Measurements from ENCODE around the gene ERFE.

Gene ERFE

DNA sequence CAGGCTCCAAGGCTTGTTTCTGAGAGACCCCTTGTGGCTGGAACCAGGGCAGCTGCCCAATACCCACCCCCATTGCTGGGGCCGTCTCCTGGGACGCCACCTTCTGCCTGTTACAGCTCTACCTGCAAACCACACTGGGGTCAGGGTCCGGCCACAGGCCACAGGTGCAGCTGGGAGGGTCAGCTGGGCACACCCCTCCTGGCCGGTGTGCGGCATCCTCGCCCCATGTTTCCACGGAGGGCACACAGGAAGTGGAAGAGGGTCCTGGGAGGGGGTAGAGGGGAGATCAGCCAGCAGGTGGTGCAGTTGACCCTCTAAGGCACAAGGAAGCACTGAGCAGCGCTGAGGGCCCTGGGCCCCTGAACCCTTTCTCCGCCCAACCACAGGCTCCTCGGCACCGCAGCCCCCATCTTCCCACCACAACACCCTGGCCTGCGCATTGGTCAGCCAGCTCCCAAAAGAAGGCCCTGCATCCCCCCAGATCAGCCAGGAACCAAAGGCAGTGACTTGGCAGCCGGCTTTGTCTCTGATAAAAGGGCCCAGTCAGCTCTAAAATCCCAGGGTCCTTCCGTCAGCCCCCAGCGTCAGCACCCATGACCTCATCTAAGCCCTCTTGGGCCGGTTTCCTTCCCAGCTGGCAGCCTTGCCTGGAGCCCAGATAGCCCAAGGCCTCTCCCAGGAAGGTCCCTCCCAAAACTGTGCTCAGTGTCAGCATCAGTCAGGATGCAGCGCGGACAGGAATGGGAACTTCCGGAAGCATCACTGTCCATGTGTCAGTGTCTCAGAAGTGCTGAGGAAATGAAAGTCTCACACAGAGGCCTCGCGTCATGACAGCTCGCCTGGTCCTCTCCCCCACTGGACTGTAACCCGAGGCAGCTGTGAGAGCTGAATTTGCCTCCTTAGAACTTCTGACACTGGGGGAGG, 1.7 kb downstream of the ERFE start:
- POLR2A ChIA-PET = interaction anchor here (1.0 to 1.3 kb wide), 5 partner anchors 7 to 302 kb away, joined by 3 to 5 read pairs (median 3); no protein-coding TSS in a partner anchor
- DNase-seq (ENCODE audit: extremely low spot score) = no peak
- TF ChIP-seq TARDBP (IDR thresholded peaks at IDR 0.05) = no peak
- no peak for TF ChIP-seq ZNF384 (IDR thresholded peaks at IDR 0.05)
- no peak for TF ChIP-seq SUZ12 (IDR thresholded peaks at IDR 0.05)
- no peak for TF ChIP-seq FOXA1 (IDR thresholded peaks at IDR 0.05)
- no peak for TF ChIP-seq FOXK2 (IDR thresholded peaks at IDR 0.05)
- TF ChIP-seq HDGF (IDR thresholded peaks at IDR 0.05; ENCODE audit: borderline replicate concordance) = no peak
- CTCF ChIA-PET = interaction anchor here (1.1 to 2.1 kb wide), 3 partner anchors 9 to 103 kb away, joined by 4 to 7 read pairs (median 6); no protein-coding TSS in a partner anchor

GRCh38 chr2:238161291-238162051, 2.7 kb downstream of the ERFE start:
- ChIA-PET POLR2A (interaction anchor here (1.3 kb wide), 1 partner anchor 43 kb away, joined by 3 read pairs; no protein-coding TSS in a partner anchor), CTCF (interaction anchor here (2.1 kb wide), 1 partner anchor 102 kb away, joined by 7 read pairs; no protein-coding TSS in a partner anchor)
- TF ChIP-seq HDGF (IDR thresholded peaks at IDR 0.05; ENCODE audit: borderline replicate concordance) (no peak), PKNOX1 (IDR thresholded peaks at IDR 0.05) (no peak), ZNF384 (IDR thresholded peaks at IDR 0.05) (no peak), SP1 (IDR thresholded peaks at IDR 0.05) (no peak), FOXM1 (IDR thresholded peaks at IDR 0.05; ENCODE audit: borderline replicate concordance) (no peak), BHLHE40 (IDR thresholded peaks at IDR 0.05; ENCODE audit: borderline replicate concordance) (no peak)
- no peak for DNase-seq (ENCODE audit: extremely low spot score)

DNA sequence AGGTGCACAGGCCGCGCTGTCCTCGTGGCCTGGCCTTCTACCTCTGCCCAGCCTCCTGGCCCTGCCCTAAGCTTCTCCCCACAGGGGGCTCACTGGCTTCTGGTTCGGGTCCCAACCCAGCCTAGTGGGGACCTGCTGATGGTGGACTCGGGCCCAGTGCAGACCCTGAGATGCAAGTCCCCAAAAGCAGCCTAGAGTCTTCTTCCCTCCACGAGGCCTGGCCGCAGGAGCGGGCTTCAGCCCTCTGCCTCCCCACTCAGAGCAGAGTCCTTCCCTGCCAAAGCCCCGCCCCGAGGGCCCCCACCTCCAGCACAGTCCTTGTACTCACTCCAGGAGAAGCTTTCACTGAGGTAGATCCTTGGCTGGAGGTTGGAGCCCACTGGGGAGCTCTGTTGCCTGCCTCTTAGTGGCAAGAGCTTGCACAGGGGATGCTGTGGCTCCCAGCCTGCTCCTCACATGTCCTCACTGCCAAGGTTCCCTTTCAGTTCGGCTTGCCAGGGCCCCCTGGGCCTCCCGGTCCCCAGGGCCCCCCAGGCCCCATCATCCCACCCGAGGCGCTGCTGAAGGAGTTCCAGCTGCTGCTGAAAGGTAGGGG, 3.6 kb downstream of the ERFE start:
- DNase-seq (ENCODE audit: extremely low spot score) = no peak
- ChIA-PET CTCF (interaction anchor here (2.1 kb wide), 1 partner anchor 101 kb away, joined by 7 read pairs; no protein-coding TSS in a partner anchor), POLR2A (no interaction called here)
- no peak for TF ChIP-seq SP1 (IDR thresholded peaks at IDR 0.05)
- no peak for TF ChIP-seq TARDBP (IDR thresholded peaks at IDR 0.05)
- TF ChIP-seq ELF4 (IDR thresholded peaks at IDR 0.05) = no peak
- TF ChIP-seq FOXM1 (IDR thresholded peaks at IDR 0.05; ENCODE audit: borderline replicate concordance) = no peak
- no peak for TF ChIP-seq NFRKB (IDR thresholded peaks at IDR 0.05)
- TF ChIP-seq ARNT (IDR thresholded peaks at IDR 0.05) = no peak
- TF ChIP-seq LEF1 (IDR thresholded peaks at IDR 0.05; ENCODE audit: borderline replicate concordance) = no peak
- TF ChIP-seq CTBP1 (IDR thresholded peaks at IDR 0.05; ENCODE audit: borderline replicate concordance) = no peak
- no peak for TF ChIP-seq BHLHE40 (IDR thresholded peaks at IDR 0.05; ENCODE audit: borderline replicate concordance)
- TF ChIP-seq PKNOX1 (IDR thresholded peaks at IDR 0.05) = no peak
- TF ChIP-seq SUZ12 (IDR thresholded peaks at IDR 0.05) = no peak
- TF ChIP-seq ZNF384 (IDR thresholded peaks at IDR 0.05) = no peak
- TF ChIP-seq HDGF (IDR thresholded peaks at IDR 0.05; ENCODE audit: borderline replicate concordance) = no peak
- TF ChIP-seq L3MBTL2 (conservative IDR thresholded peaks at IDR 0.05) = no peak
- no peak for TF ChIP-seq FOXA1 (IDR thresholded peaks at IDR 0.05)
- TF ChIP-seq FOXK2 (IDR thresholded peaks at IDR 0.05) = no peak

DNA sequence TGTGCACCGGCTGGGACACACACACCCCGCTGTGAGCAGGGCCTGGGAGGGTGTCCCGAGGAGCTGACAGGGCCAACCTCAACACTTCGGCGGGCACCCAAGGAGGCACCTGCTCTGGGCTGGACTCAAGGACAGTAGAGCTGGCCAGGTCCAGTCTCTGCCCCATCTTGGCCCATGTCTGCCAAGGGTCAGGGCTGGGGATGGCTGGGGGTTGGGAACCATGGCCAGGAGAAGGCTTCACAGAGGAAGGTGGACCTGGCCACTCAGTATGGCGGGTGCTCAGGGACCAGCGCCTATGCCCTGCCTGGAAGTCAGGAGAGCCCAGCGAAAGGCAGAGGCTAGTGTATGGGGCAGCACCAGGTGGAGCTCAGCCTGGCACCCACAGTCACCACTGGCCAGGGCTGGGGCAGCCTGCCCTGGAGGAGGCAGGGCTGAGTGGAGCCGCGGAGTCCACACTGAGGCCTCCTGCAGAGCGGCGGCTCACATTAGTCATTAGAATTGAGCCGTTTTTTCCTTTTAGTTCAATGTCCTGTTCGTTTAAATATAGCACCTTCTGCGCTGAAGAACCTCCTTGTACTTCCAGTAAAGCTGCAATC, 4.2 kb downstream of the ERFE start:
- TF ChIP-seq BHLHE40 (IDR thresholded peaks at IDR 0.05; ENCODE audit: borderline replicate concordance) (no peak), ELF4 (IDR thresholded peaks at IDR 0.05) (no peak), NFRKB (IDR thresholded peaks at IDR 0.05) (no peak), FOXM1 (IDR thresholded peaks at IDR 0.05; ENCODE audit: borderline replicate concordance) (no peak)
- ChIA-PET CTCF (no interaction called here), POLR2A (no interaction called here)
- DNase-seq (ENCODE audit: extremely low spot score) = no peak

DNA sequence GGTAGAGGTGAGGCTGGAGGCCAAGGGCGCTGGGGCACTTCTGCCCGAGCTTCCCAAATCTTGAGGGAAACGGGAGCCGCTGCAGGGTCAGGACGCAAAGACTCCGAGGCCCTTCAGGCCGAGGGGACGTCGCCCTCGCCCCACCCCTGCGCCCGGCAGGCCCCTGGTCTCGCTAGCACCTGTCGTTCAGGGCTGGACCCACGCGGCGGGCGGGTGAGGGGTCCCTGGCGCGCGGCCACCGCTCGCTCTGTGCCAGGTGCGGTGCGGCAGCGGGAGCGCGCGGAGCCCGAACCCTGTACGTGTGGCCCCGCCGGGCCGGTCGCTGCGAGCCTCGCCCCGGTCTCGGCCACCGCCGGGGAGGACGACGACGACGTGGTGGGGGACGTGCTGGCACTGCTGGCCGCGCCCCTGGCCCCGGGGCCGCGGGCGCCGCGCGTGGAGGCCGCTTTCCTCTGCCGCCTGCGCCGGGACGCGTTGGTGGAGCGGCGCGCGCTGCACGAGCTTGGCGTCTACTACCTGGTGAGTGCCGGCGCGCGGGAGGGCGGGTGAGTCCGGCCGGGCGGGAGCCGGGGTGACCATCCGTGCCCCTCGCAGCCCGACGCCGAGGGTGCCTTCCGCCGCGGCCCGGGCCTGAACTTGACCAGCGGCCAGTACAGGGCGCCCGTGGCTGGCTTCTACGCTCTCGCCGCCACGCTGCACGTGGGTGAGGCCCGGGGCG, 4.9 kb downstream of the ERFE start:
- POLR2A ChIA-PET = no interaction called here
- no peak for DNase-seq (ENCODE audit: extremely low spot score)
- CTCF ChIA-PET = no interaction called here
- no peak for TF ChIP-seq NFRKB (IDR thresholded peaks at IDR 0.05)
- no peak for TF ChIP-seq HDGF (IDR thresholded peaks at IDR 0.05; ENCODE audit: borderline replicate concordance)
- no peak for TF ChIP-seq ARNT (IDR thresholded peaks at IDR 0.05)
- no peak for TF ChIP-seq TARDBP (IDR thresholded peaks at IDR 0.05)
- TF ChIP-seq FOXK2 (IDR thresholded peaks at IDR 0.05) = no peak
- no peak for TF ChIP-seq FOXA1 (IDR thresholded peaks at IDR 0.05)
- no peak for TF ChIP-seq ZNF384 (IDR thresholded peaks at IDR 0.05)
- TF ChIP-seq ELF4 (IDR thresholded peaks at IDR 0.05) = no peak
- no peak for TF ChIP-seq BHLHE40 (IDR thresholded peaks at IDR 0.05; ENCODE audit: borderline replicate concordance)
- TF ChIP-seq CTBP1 (IDR thresholded peaks at IDR 0.05; ENCODE audit: borderline replicate concordance) = no peak
- TF ChIP-seq L3MBTL2 (conservative IDR thresholded peaks at IDR 0.05) = no peak
- TF ChIP-seq SUZ12 (IDR thresholded peaks at IDR 0.05) = no peak
- TF ChIP-seq PKNOX1 (IDR thresholded peaks at IDR 0.05) = no peak
- no peak for TF ChIP-seq FOXM1 (IDR thresholded peaks at IDR 0.05; ENCODE audit: borderline replicate concordance)
- no peak for TF ChIP-seq LEF1 (IDR thresholded peaks at IDR 0.05; ENCODE audit: borderline replicate concordance)

Measured in HEK293T (cell line).